ENCODE results near the gene RBM3.

The RBM3 gene

DNA sequence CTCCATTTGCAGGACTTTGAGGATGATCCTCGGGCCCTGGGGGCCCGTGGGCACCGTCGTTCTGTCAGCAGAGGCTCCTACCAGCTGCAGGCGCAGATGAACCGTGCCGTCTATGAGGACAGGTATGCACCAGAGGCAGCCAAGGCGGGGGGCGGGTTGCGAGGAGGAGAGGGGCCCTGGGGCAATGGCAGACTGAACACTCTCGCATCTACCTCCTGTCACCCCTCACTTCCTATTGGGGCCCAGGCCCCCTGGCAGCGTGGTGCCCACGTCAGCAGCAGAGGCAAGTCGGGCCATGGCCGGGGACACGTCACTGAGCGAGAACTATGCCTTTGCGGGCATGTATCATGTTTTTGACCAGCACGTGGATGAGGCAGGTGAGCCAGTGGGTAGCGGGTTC lies 25.1 kb downstream of the RBM3 start:
- no peak overlapping the region for H3K4me3 ChIP-seq (ENCODE audit: low read length)
- TF ChIP-seq, protein P1, sequence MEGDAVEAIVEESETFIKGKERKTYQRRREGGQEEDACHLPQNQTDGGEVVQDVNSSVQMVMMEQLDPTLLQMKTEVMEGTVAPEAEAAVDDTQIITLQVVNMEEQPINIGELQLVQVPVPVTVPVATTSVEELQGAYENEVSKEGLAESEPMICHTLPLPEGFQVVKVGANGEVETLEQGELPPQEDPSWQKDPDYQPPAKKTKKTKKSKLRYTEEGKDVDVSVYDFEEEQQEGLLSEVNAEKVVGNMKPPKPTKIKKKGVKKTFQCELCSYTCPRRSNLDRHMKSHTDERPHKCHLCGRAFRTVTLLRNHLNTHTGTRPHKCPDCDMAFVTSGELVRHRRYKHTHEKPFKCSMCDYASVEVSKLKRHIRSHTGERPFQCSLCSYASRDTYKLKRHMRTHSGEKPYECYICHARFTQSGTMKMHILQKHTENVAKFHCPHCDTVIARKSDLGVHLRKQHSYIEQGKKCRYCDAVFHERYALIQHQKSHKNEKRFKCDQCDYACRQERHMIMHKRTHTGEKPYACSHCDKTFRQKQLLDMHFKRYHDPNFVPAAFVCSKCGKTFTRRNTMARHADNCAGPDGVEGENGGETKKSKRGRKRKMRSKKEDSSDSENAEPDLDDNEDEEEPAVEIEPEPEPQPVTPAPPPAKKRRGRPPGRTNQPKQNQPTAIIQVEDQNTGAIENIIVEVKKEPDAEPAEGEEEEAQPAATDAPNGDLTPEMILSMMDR (IDR thresholded peaks at IDR 0.05; ENCODE audit: insufficient read depth, low read depth, low read length, missing control alignments) = no peak

DNA sequence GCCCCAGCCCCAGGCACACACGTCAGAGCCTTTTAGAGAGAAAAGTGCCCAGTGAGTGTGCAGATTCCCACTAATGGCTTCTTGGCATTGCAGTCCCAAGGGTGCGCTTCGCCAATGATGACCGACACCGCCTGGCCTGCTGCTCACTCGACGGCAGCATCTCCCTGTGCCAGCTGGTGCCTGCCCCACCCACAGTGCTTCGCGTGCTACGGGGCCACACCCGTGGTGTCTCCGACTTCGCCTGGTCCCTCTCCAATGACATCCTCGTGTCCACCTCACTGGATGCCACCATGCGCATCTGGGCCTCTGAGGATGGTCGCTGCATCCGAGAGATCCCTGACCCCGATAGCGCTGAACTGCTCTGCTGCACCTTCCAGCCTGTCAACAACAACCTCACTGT lies 25.9 kb downstream of the RBM3 start:
- no peak overlapping the region for H3K4me3 ChIP-seq (ENCODE audit: low read length)
- no peak for DNase-seq (ENCODE audit: low read depth)
- TF ChIP-seq, protein P1 (IDR thresholded peaks at IDR 0.05; ENCODE audit: insufficient read depth, low read depth, low read length, missing control alignments) = no peak

More for the DNA sequence above, 25.1 kb downstream of the RBM3 start:
- DNase-seq (ENCODE audit: low read depth) = no peak

DNA sequence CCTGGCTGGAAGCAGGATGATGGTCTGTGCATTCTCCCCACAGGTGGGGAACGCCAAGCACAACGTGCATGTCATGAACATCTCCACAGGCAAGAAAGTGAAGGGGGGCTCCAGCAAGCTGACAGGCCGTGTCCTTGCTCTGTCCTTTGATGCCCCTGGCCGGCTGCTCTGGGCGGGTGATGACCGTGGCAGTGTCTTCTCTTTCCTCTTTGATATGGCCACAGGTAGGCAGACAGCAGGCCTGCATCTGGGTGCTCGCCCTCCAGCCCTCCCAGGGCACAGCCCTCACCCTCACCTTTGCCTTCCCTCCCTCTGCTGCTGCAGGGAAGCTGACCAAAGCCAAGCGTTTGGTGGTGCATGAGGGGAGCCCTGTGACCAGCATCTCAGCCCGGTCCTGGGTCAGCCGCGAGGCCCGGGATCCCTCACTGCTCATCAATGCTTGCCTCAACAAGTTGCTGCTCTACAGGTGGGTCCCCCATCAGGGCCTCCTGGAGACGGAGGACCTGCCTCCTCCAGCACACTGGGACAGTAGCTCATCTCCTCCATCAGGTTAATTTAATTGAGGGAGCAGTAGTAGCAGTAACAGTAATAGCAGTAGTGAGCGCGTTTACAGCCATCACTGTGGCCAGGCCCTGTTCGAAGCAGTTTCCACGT lies 27.6 kb downstream of the RBM3 start:
- no peak for DNase-seq (ENCODE audit: low read depth)
- H3K4me3 ChIP-seq (ENCODE audit: low read length) = no peak overlapping the region
- TF ChIP-seq, protein P1 (IDR thresholded peaks at IDR 0.05; ENCODE audit: insufficient read depth, low read depth, low read length, missing control alignments) = no peak

DNA sequence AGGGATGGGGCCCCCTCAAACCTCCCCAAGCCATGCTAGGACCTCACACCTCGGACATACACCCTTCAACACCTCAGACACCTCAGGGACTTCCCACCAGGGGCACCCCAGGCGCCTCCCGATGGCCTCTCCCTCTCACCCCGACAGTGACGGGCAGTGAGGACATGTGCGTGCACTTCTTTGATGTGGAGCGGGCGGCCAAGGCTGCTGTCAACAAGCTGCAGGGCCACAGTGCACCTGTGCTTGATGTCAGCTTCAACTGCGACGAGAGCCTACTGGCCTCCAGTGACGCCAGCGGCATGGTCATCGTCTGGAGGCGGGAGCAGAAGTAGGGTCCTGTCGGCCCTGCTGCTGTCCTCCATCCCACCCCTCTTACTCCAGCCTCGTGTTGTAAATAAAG lies 30.4 kb downstream of the RBM3 start:
- H3K4me3 ChIP-seq (ENCODE audit: low read length) = no peak overlapping the region
- TF ChIP-seq, protein P1 (IDR thresholded peaks at IDR 0.05; ENCODE audit: insufficient read depth, low read depth, low read length, missing control alignments) = no peak
- no peak for DNase-seq (ENCODE audit: low read depth)

DNA sequence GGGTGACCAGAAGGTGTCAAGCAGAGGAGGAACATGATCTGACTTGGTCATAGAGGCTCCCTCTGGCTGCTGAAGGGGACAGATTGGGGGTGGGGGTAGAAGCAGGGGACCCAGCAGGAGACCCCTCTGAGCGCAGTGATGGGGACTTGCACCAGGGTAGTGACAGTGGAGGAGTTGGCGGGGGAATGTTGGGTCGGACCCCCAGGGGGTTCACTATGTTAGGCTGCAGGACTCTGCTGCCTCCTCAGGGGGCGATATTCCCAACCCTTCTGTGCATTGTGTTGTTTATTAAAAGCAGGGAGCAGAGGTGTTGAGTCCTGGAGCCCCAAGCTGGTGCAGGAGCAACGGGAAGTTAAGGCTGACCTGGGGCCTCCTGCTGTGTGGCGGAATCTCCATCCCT lies 31.8 kb downstream of the RBM3 start:
- DNase-seq (ENCODE audit: low read depth) = no peak
- TF ChIP-seq, protein P1 (IDR thresholded peaks at IDR 0.05; ENCODE audit: insufficient read depth, low read depth, low read length, missing control alignments) = no peak

DNA sequence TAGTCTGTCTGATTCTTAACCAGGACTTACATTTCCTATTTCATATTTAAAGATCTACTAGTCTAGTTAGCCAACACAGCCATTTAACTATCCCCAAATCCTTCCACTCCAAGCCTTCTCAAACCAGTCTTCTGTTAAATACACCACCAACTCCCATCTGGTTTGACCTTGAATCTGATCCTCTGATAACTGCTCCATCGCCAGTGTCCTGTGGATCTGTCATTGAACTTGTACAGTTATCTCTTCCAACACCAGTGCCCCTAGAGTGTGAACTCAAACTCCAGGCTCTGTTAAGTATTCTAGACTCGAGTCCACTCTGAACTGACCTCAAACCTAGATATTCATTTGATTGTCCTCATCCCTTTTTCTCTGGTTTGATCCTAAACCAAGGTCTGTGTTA lies 37.4 kb downstream of the RBM3 start:
- H3K4me3 ChIP-seq (ENCODE audit: low read length) = no peak overlapping the region
- no peak for DNase-seq (ENCODE audit: low read depth)

More for the DNA sequence above, 31.8 kb downstream of the RBM3 start:
- H3K4me3 ChIP-seq (ENCODE audit: low read length) = no peak overlapping the region

More for the DNA sequence above, 37.4 kb downstream of the RBM3 start:
- TF ChIP-seq, protein P1 (IDR thresholded peaks at IDR 0.05; ENCODE audit: insufficient read depth, low read depth, low read length, missing control alignments) = no peak
